ELR (cell line): ENCODE measurements around the gene TGFBR2.

Experiments used
- DNase-seq: peaks from one replicate; pipeline ENCODE4 v3.0.0-alpha.2; 2015; ENCODE audit warnings: low read depth

Gene TGFBR2

DNA sequence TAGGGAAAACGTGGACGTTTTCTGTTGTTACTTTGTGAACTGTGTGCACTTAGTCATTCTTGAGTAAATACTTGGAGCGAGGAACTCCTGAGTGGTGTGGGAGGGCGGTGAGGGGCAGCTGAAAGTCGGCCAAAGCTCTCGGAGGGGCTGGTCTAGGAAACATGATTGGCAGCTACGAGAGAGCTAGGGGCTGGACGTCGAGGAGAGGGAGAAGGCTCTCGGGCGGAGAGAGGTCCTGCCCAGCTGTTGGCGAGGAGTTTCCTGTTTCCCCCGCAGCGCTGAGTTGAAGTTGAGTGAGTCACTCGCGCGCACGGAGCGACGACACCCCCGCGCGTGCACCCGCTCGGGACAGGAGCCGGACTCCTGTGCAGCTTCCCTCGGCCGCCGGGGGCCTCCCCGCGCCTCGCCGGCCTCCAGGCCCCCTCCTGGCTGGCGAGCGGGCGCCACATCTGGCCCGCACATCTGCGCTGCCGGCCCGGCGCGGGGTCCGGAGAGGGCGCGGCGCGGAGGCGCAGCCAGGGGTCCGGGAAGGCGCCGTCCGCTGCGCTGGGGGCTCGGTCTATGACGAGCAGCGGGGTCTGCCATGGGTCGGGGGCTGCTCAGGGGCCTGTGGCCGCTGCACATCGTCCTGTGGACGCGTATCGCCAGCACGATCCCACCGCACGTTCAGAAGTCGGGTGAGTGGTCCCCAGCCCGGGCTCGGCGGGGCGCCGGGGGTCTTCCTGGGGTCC is at the start of gene TGFBR2:
TSS of gene TGFBR2 (plus strand) at position 301 of the 731 bp plus-strand sequence. CDS start at position 584, 283 bp downstream.
- DNase-seq: peak; percentile 98

DNA sequence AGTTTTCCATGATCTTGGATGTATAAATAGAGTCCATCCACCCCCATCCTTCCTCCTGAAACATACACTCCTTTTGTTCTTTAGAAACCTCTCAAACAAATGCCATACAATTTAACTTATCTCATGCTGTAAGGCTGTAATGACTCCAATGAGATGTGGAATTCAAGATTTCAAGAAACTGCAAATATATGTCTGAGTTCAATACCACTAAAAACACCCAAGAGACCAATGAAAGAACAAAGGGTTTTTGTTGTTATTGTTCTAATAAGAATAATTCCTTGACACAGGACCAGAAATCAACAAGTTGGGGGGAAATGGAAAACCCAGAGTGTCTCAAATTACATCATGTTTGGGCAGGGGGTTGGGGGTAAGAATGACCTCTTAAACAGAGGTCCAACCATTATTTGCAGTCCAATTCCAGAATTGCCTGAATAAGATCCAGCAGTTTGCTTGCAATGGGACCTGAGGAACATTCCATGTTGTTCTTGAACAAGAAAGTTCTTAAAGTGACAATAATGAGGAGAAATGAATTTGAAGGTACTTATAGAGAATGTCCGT is 48.6 kb upstream of the TGFBR2 start:
- DNase-seq: no peak

- no peak for DNase-seq
Measured at GRCh38 chr3:30563956-30564355, 42.4 kb upstream of the TGFBR2 start.

GRCh38 chr3:30567139-30567753 is 39.2 kb upstream of the TGFBR2 start:
- DNase-seq: no peak

DNA sequence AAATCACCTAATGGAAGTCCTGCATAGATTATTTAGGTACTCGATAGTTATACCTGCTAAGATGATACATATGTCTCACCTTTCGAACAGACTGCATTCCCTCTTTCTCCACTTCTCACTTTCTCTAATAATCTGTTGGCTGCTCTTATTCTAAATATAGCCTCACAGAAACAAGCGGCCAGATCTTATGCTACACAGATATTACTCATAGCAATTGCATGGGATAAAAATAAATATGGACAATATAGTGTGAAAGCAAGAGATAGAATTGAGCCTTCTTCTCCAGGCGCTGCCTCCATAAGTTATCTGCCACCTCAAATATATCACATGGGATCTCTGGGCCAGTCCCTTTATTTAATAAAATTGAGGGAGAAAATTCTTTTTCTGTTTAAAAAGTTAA is 29.5 kb upstream of the TGFBR2 start:
- DNase-seq: peak; percentile 17

GRCh38 chr3:30577788-30578187 is 28.6 kb upstream of the TGFBR2 start:
- DNase-seq: no peak

GRCh38 chr3:30578479-30578878 is 27.9 kb upstream of the TGFBR2 start:
- DNase-seq: peak; percentile 88

DNA sequence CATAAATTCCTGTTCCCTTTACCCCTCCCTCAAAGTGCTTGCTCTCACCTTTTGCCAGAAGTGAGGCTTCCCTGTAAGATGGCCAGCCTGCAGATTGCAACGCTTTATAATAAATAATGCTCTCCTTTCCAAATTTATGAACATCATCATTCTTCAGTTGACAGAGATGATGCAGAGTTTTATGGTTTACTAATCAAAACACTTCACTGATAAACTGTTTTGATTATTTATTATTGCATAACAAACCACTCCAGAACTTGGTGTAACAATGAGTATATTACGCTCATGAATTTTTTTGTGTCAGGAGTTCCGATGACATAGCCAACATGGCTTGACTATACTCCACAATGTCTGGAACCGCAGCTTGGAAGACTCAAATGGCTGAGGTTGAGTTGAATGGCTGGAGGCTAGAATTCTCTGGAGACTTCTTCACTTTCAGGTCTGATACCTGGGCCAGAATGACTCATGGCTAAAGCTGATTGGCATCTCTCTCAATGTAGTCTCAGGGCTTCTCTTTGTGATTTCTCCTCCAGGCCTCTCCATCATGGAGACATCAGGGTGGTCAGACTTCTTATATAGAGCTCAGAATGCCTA is 27.3 kb upstream of the TGFBR2 start:
- no peak for DNase-seq

DNA sequence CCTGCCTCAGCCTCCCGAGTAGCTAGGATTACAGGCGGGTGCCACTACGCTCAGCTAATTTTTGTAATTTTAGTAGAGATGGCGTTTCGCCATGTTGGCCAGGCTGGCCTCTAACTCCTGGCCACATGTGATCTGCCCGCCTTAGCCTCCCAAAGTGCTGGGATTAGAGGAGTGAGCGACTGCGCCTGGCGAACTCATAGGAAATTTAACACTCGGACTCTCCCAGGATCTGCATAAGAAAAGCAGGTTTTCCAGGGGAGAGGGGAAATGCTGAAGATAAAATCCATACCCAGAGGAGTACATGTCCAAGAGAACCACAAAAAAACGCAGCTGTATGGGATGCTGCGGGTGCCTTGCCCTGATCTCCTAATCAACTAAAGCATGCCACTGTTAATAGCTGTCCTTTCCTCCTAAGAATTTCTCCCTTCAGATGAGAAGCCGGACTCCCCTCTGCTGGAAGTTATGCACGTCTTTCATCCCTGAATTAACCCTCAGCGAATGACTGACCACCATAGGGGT is 25.3 kb upstream of the TGFBR2 start:
- no peak for DNase-seq

- DNase-seq: no peak
Measured at GRCh38 chr3:30581982-30582381, 24.4 kb upstream of the TGFBR2 start.

DNA sequence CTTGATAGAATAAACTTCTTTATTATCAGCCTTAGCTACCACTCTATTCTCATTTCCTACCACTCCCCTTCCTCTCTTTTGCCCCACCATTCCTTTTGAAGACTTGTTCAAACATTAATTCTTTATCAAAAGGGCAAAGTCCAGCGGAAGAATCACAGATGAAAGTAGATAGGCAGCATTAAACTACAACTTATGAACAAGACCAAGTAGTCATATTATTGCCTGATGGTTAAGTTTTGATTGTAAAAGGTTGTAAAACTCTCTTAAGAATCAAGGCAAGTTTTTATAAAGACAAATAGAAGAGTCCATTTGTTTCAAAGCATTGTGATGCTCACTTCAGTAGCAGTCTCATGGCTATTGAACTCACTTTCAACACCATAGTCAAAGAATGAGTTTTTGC is 22.4 kb upstream of the TGFBR2 start:
- no peak for DNase-seq

GRCh38 chr3:30585654-30586053 is 20.7 kb upstream of the TGFBR2 start:
- no peak for DNase-seq

DNA sequence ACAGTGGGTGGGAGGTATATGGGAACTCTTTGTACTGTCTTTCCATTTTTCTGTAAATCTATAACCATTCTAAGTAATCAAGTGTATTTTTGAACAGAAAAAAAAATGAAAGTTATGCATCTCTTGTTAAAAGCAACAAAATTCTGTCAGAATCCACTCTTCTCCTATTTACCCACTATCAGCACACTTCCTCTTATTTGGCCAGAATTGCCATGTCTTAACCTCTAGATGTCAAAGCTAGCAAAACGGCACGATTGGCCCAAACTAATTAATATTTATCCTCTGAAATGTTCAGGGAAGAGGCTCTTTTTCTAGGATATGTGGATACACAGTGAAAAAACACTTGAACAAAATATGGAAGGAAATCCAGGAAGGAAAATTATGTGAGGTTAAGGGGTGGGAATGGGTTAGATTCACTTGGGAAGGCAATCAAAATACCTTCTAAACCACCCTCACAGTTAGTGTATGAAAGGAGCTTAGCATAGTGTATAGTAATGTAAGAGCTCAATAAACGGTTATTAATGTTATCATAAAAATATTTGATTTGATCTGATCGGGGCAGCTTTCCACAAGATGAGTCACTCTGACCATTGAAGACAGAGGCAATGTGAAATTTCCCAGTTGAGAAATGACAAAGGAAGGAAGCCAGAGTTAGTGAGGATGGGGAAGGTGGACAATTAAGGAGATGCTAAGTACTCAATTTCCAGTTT is 20.1 kb upstream of the TGFBR2 start:
- peak; percentile 20 for DNase-seq

GRCh38 chr3:30586806-30587486 is 19.5 kb upstream of the TGFBR2 start:
- DNase-seq: no peak

DNA sequence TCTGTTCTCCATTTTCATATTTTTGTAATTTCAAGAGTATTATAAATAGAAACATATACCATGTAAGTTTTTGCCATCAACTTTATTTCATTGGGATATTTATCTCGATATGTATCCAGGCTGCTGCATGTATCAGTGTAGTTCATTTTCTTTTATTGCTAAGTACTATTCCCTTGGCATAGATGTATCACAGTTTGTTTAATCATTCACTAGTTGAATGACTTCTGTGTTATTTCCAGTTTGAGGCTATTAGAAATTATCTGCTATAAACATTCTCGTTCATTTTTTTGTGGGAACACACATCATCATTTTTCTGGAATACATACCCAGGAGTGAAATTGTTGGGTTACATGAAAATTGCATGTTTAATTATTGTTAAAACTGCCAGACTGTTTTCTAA is 18.5 kb upstream of the TGFBR2 start:
- no peak for DNase-seq

DNA sequence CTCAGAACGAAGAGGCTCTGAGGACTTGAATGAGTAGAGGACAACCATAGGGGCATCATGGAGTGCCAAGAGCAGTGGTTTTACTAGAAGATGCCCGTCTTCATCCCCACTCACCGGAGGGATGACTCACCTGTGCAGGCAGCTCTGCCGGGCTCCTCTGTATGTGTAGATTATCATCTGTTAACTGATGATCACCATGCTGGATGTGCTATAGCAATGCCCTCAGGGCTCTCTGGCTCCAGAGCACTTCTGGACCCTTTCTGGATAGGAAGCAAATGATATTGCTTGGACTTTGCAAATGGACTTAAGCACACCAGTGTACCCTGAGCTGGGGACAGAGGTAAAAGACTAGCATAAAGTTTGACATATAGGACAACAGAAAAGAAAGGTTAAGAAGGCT is 10.2 kb upstream of the TGFBR2 start:
- peak; percentile 79 for DNase-seq

DNA sequence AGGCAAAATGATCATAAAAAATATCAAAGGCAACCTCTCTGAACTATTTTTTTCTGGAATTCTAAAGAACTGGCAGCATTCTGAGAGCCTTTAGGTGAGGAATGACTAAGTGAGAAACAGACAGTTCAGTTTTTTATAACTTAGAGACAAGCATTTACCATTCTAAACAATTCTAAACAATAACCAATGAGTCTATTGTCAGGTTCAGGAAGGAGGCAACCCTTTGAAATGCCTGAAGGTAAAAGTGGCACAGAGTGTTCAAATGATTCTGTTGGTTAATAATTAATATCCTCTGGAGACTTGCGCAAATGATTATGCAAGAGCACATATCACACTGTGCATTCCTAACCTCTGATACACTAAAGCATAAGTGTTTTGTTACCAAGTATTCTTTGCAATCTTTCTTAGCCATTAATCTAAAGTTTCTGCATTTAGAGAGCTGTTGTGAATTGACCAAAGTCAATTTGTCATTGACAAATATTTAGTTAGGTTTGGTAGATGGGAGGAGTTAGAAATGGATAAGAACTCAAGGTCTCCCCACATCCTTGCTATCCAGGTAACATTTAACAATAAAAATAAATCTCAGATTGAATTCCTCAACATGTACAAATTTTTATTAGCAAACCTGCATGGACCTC is 9.2 kb upstream of the TGFBR2 start:
- DNase-seq: peak; percentile 82

DNA sequence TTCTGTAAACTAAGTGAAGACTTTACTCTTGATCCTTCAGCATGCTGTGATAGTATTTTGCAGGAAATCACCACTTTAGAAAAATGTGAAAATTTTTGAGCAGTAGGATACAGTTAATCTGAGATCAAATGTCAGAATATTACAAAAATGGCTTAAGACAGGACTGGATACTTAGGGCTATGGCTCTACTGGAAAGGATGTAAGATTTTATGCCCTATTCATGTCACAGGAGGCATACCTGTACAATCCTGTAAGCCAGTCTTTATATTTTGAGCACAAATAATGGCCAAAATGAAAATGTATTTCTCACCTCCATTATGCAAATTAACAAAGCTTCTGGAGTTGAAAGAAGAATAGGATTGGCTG is 8.6 kb upstream of the TGFBR2 start:
- no peak for DNase-seq

DNA sequence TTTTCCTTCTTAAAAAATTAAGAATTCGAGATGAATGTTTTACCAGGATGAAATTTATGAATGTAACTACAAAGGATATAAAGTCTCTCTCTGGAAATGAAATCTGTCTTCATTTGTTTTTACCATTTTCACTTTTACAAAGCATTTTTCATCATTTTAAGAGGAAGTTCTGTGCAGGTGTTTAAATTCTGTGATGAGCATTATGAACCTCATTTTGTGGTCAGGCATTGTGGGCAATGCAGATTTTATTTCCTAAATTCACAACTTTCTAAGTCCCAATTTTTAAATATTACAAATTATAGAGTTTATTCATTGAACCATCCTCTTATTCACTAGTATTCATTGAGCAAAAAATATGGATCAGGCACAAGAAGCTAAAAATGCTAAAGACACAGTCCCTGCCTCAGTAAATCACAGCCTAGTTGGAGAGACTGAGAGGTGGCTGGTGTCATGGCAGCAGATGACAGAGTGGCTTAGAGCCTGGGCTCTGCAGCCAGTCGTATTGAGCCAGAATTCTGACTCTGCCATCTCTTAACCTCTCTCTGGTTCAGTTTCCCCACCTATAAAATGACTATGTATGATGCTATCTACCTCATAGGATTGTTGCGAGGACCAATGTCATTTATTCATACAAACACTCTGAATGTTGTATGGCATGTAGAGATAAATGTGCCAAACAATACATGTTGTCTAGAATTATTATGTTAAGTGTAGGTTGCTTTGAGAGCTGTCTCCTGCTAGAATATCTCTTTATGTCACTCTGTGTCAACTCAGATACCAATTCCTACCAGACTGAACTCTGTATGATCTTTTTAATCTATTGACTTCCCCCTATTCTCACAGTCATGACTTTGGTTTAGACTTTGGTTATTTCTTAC is 7.5 kb upstream of the TGFBR2 start:
- DNase-seq: no peak

GRCh38 chr3:30600572-30600971 is 5.8 kb upstream of the TGFBR2 start:
- no peak for DNase-seq
